GM18861 (cell line): ENCODE results near the gene TMEM106C.

ENCODE experiments used
- ATAC-seq: cut with Tn5 transposase; IDR thresholded peaks from one replicate; pipeline ENCODE4 v1.9.1; 2021; ENCODE audit not compliant: unreplicated experiment

TMEM106C gene

GRCh38 chr12:47963340-47964040 lies at the start of gene TMEM106C:
TMEM106C (plus strand) TSS chr12:47963596; CDS start chr12:47964237, 641 bp downstream.
- peak; percentile 85 for ATAC-seq

DNA sequence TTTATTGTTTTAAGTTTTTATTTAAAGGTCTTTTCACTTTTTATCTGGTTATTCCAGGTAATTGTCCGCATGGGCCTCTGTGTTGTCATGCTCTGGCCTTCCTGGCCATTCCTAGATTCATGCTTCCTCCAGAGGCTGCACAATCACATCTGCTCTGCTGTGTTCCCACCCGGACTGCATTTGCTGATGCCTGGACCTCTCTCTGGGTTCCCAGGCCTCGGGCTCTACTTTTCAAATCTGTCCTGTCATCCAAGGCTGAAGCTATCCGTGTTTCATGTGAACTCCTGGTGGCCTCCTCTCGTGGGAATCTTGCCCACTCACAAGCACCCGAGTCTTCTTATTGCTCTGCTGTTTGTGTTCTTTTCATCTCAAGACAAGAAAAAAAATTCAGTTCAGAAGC lies 42.5 kb upstream of the TMEM106C start:
- no peak for ATAC-seq

DNA sequence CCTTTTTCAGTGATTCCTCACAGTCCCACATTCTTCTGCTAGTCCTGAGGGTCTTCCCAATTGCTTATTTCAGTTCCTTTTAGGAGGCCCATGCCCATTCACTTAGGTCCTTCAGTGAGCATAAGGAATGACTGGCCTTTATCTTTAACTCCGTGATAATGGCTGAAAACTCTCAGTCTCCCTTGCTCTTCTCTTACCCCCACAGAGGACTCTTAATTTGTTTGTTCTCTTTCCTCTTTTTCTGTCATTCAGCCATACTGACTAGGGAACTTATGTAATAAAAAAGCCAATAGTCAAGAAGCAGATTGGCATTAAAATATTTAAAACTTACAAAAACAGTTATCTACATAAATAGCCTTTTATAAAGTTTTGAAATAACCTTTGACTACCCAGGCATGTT lies 41.5 kb upstream of the TMEM106C start:
- ATAC-seq, result no peak

- ATAC-seq, result no peak
These were observed 36.0 kb upstream of the TMEM106C start for GRCh38 chr12:47927346-47927745.

DNA sequence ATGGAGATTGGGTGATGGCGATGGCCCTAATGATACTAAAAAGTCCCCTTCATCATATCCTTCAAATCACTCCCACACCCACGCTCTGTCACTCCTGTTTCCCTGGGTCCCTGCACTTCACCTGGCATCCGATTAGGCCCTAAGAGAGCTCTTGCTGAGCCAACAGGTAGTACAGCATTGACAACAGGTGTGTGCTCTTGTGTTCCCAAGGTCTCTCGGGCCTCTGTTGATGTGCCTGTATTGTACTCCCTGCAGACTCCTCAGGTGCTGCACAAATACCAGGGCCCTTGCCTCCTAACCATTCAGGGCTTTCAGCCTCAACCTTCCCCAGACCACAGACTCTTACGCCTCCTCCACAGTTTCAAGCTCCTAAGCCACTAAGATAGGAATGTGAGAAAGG lies 32.8 kb upstream of the TMEM106C start:
- ATAC-seq, result no peak

- ATAC-seq, result no peak
These were observed 32.2 kb upstream of the TMEM106C start for GRCh38 chr12:47931187-47931586.

- ATAC-seq, result no peak
These were observed 28.2 kb upstream of the TMEM106C start for GRCh38 chr12:47935184-47935583.

DNA sequence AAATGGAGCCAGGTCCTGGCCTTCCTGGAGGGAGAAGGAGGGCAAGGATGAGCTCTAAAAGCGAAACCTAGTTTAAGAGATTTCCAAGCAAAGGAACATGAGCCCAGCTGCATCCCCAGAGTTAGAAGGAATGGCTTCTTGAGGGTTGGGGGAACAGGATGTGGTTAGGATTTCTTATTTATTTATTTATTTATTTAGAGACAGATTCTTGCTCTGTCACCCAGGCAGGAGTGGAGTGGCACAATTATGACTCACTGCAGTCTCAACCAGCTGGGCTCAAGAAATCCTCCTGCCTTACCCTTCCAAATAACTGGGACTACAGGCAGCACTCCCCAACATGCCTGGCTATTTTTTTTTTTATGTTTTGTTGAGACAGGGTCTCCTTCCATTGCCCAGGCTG lies 25.3 kb upstream of the TMEM106C start:
- ATAC-seq, result no peak

GRCh38 chr12:47938594-47938993 lies 24.8 kb upstream of the TMEM106C start:
- ATAC-seq, result no peak

GRCh38 chr12:47939009-47939601 lies 24.3 kb upstream of the TMEM106C start:
- no peak for ATAC-seq

- no peak for ATAC-seq
These were observed 22.5 kb upstream of the TMEM106C start for GRCh38 chr12:47940773-47941474.

- no peak for ATAC-seq
These were observed 22.0 kb upstream of the TMEM106C start for GRCh38 chr12:47941475-47941780.

DNA sequence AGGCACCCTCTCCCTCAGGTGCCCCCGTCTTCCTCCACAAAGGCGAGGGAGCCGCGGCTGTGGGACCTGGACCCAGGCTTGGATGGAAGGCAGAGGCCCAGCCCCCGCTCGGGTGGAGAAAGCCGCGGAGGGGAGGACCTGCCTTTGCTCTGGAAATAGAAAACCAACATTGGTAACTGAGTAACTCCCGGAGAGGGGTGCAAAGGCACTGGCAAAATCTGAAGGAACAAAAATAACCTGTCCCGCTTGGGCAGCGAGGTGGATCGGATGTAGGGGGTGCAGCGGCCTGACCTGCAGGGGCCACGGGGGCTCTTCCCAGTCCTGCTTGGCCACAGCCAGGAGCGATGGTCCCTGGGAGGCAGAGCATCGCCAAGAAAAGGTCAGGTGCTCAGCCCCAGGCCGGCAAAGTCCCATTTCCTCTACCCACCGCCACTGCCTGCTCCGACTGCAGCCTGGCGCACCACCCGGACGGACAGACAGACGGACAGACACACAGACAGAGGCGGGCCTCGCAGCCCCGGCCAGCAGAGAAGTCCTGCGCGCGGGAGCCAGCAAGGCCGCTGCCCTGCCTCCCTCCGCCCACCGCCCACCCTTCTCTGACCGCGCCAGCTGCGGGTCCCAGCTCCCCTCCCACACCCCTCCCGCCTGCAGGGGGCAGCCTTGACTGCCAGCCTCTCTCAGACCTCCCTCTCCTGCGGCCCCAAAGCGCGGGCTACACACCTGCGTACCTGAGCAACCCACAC lies 21.4 kb upstream of the TMEM106C start:
- no peak for ATAC-seq

DNA sequence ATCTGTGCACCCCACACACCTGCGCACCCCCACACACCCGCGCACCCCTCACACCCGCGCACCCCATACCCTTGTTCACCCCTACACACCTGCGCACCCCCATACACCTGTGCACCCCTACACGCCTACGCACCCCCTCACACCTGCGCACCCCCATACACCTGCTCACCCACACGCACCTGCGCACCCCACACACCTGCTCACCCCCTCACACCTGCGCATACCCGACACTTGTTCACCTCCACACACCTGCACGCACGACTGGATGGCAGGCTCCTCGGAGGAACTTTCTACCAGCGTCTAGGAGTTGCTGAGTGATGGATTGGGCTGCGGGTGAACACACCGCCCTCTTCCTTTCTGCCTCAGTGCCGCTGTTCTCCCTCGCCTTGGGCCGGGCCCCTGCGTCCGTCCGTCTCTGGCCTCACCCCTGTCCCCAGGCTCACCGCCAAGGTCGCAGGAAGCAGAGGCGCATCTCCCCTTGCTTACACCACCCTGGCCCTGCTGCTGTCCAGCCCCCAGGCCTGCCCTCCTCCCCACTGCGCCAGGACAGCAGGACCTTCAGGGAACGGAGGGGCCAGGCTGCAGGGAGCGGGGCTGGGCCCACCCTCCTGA lies 20.7 kb upstream of the TMEM106C start:
- no peak for ATAC-seq

- no peak for ATAC-seq
These were observed 19.6 kb upstream of the TMEM106C start for GRCh38 chr12:47943623-47944340.

DNA sequence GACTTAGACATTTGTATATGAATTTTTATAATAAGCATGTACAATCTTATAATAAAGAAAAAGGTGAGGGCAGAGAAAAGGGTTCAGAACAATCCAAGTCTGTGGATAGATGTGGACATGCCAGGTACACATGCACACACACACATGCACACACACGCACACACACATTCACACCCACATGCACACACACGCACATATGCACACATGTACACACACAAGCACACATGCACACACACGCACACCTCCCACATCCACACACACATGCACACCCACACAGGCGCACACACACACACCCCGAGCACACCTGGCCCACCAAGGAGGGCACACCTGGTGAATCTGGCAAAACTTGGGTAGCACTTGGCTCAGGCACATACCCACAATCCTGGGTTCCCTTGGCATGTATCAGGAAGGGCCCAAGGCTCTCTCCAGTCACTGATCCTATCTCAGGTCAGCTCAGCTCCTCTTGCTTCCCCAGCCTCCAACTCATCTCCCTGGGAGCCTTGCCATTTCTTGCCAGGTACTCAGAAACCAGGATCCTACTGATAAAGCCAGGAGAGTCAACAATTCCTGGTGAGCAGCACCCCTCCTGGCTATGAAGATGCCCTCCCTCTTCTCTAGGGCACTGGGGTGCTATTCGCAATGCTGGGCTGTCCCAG lies 18.6 kb upstream of the TMEM106C start:
- no peak for ATAC-seq

DNA sequence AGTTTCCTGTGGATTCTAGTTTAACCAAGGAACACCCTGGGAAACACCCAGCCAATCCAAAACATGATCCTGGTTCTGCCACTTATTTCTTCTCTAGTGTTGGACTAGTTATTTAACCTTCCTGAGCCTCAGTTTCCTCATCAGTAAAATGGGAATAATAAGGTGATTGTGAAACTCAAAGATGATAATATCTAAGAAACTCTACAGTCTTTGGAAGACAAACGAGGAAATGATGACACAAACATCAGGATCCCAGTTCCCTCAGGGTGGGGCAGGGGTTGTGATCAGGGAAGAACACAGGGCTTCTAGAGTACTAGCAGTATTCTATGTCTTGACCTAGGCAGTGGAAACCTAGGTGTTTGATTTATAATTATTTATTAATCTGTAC lies 18.1 kb upstream of the TMEM106C start:
- no peak for ATAC-seq

DNA sequence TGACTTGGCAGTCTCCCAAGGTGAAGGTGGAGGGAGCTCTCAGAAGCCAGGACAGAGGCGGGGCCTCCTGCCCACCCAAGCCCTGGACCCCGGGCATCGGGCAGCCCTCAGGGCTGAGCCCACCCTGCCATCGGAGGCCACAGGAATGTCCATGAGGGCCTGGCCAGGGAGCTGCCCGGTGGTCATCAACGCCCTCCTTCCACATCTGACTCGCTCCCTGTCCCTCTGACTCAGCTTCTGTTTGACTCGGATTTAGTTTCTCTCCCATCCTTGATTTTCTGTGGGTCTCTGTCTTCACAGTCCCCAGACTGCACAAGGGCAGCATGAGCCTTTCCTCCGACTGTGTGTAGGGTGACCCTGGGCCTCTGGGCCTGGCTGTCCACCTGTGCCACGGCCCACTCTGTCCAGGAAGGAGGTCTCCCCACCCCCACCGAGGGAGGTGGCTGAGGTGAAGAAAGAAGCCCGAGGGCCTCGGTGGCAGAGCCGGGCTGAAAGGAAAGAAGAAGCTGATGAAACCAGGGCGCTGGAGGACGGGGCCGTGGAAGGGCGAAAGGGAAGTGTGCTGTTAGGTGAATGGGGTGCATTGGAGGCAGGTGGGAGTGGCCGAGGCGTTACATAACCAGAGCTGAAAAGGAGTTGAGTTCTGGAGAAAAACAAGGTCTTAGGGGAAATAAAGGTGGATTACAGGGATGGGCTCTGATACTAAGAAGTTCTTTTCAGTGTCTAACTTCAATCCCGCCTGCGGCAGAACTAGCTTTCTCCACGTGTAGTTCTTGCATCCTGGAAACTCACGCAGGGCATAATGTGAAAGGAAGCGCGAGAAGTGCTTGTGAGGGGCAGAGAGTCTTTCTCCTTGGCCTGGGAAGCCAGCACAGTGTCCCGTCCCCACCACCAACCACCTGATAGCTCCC lies 16.7 kb upstream of the TMEM106C start:
- ATAC-seq, result no peak

GRCh38 chr12:47947341-47947740 lies 16.1 kb upstream of the TMEM106C start:
- no peak for ATAC-seq
